ENCODE results near the gene RASGRP1. TPM values are rescaled to one million over a fixed set of nuclear protein-coding genes. Genes with fewer than 3 reads are reported as not detected.

The RASGRP1 gene
- total RNA-seq, 2 experiments from 2014 or later, result 66.6 to 69.7 TPM

DNA sequence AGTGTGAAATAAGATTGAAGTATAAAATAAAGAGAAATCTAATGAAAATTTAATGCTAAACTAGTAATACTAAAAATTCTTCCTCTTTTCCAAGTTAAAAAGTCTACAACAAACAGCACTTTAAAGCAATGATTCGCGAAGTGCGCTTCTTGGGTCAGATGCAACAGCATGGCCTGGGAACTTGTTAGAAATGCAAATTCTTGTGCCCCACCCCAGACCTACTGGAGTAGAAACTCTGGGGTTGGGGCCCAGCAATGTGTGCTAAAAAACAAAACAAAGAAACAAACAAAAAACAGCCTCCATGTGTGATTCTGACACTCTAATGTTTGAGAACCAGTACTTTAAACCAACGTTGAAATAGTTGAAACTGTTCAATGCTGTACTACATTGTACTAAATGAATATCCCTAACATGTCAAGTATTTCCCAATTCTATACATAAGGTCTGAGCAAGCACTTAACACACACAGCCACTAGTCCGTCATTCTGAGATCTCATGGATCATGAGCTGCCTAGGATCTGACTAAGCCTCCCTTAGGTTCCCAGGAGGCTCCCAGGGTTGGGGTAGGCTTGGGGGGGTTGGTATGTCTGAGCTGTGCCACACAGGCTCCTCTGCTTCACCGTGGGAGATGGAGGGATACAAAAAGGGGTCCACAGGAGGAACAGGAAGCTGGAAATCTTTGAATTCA is 6.1 kb downstream of the RASGRP1 start:
- Histone ChIP-seq H3K27me3 (ENCODE audit: control insufficient read depth in 1 of 2, insufficient read depth in 2 of 2, low read length in 2 of 2) (no peaks in the 10 kb centered on the region), H3K4me3 (ENCODE audit: low read length) (peak overlapping the region; percentile 34), H3K36me3 (ENCODE audit: insufficient read depth, low read length) (peaks cover 70% of the 10 kb centered on the region), H3K4me1 (ENCODE audit: insufficient read depth, low read length) (peaks cover 84% of the 10 kb centered on the region), H3K27ac (ENCODE audit: low read depth in 1 of 2, low read length in 2 of 2) (peak overlapping the region; percentile 51 to 64), H3K9me3 (ENCODE audit: control insufficient read depth in 1 of 2, insufficient read depth in 1 of 2, low read length in 2 of 2) (no peaks in the 10 kb centered on the region)
- peaks cover 100% of the 10 kb centered on the region for H3K4me1 Mint-ChIP-seq (ENCODE audit: low read depth)
- CTCF ChIA-PET, result interaction anchor here (7.3 kb wide), 1 partner anchor 129 kb away, joined by 247 read pairs; no protein-coding TSS in a partner anchor
- no peak for ATAC-seq (ENCODE audit: poor library complexity)
- H3K9me3 Mint-ChIP-seq, result no peaks in the 10 kb centered on the region
- no peak for DNase-seq
- H3K4me3 Mint-ChIP-seq, result peak overlapping the region; percentile 78
- H3K27me3 Mint-ChIP-seq, result no peaks in the 10 kb centered on the region
- intact Hi-C loops (cut with DNase I, micrococcal nuclease), result loop anchor here in 1 of 2 experiments (5.0 kb wide), 1 partner anchor 41 kb away; no protein-coding TSS in a partner anchor
- POLR2A ChIA-PET, result interaction anchor here (0.8 to 9.3 kb wide), 6 partner anchors 20 to 131 kb away, joined by 3 to 277 read pairs (median 22); no protein-coding TSS in a partner anchor
- H3K36me3 Mint-ChIP-seq (ENCODE audit: low read depth), result peaks cover 99% of the 10 kb centered on the region
- TF ChIP-seq, protein P1, sequence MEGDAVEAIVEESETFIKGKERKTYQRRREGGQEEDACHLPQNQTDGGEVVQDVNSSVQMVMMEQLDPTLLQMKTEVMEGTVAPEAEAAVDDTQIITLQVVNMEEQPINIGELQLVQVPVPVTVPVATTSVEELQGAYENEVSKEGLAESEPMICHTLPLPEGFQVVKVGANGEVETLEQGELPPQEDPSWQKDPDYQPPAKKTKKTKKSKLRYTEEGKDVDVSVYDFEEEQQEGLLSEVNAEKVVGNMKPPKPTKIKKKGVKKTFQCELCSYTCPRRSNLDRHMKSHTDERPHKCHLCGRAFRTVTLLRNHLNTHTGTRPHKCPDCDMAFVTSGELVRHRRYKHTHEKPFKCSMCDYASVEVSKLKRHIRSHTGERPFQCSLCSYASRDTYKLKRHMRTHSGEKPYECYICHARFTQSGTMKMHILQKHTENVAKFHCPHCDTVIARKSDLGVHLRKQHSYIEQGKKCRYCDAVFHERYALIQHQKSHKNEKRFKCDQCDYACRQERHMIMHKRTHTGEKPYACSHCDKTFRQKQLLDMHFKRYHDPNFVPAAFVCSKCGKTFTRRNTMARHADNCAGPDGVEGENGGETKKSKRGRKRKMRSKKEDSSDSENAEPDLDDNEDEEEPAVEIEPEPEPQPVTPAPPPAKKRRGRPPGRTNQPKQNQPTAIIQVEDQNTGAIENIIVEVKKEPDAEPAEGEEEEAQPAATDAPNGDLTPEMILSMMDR (IDR thresholded peaks at IDR 0.05), result no peak
- peak overlapping the region; percentile 93 for H3K27ac Mint-ChIP-seq

- peaks cover 76% of the 10 kb centered on the region for H3K36me3 ChIP-seq (ENCODE audit: insufficient read depth, low read length)
- H3K36me3 Mint-ChIP-seq (ENCODE audit: low read depth), result peaks cover 99% of the 10 kb centered on the region
These were observed 6.7 kb downstream of the RASGRP1 start for GRCh38 chr15:38557921-38558320.

DNA sequence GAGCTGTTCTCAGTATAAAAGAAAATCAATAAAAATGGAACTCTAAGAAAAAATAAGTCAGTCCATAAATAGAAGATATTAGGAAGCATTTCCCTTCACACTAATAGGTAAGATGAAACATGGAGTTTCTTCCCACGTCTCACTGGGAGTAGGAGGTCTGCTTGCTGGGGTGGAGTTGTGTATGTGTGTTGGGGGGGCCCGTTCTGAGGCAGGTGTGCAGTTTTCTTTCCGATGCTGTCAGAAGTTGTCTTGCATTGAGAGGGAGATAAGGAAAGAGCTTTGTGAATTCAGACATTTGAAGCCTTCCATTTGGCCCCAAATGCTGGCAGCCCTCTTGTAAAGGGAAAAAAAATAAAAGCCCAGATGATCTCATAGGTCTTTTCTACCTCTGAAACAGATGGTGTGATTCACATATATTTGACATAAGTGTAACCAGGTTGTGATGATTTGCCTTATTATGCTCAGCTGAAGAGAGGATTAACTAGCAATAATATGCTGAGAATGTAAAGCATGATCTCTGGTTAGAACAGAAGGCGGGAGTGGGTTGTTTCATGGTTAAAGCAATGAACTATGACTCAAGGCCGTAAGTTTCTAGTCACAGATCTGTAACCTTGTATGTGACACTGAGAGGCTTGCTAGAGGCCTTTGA is 8.8 kb downstream of the RASGRP1 start:
- Histone ChIP-seq H3K27me3 (ENCODE audit: control insufficient read depth in 1 of 2, insufficient read depth in 2 of 2, low read length in 2 of 2) (no peaks in the 10 kb centered on the region), H3K36me3 (ENCODE audit: insufficient read depth, low read length) (peaks cover 77% of the 10 kb centered on the region), H3K9me3 (ENCODE audit: control insufficient read depth in 1 of 2, insufficient read depth in 1 of 2, low read length in 2 of 2) (no peaks in the 10 kb centered on the region), H3K4me3 (ENCODE audit: low read length) (peak overlapping the region; percentile 10), H3K27ac (ENCODE audit: low read depth in 1 of 2, low read length in 2 of 2) (peak overlapping the region; percentile 51), H3K4me1 (ENCODE audit: insufficient read depth, low read length) (peaks cover 78% of the 10 kb centered on the region)
- H3K4me1 Mint-ChIP-seq (ENCODE audit: low read depth), result peaks cover 98% of the 10 kb centered on the region
- ChIA-PET POLR2A (interaction anchor here (1.7 to 3.3 kb wide), 4 partner anchors 8 to 130 kb away, joined by 5 to 12 read pairs (median 7); partner anchors contain the start of gene RASGRP1), CTCF (interaction anchor here (0.5 to 2.7 kb wide), 6 partner anchors 8 to 144 kb away, joined by 3 to 9 read pairs (median 4); no protein-coding TSS in a partner anchor)
- peaks cover 93% of the 10 kb centered on the region for H3K36me3 Mint-ChIP-seq (ENCODE audit: low read depth)
- no peaks in the 10 kb centered on the region for H3K27me3 Mint-ChIP-seq
- peak overlapping the region; percentile 78 for H3K4me3 Mint-ChIP-seq
- no peaks in the 10 kb centered on the region for H3K9me3 Mint-ChIP-seq
- TF ChIP-seq, protein P1 (IDR thresholded peaks at IDR 0.05), result no peak
- peak overlapping the region; percentile 93 for H3K27ac Mint-ChIP-seq
- ATAC-seq (ENCODE audit: poor library complexity) (peak; percentile 24), DNase-seq (peak in 1 of 14 experiments; percentile 39)
- intact Hi-C loops (cut with DNase I, micrococcal nuclease), result loop anchor here in 1 of 2 experiments (5.0 kb wide), 1 partner anchor 39 kb away; no protein-coding TSS in a partner anchor

More at GRCh38 chr15:38557921-38558320, 6.7 kb downstream of the RASGRP1 start:
- TF ChIP-seq, protein P1 (IDR thresholded peaks at IDR 0.05), result no peak
- intact Hi-C loops (cut with DNase I, micrococcal nuclease), result loop anchor here in 1 of 2 experiments (5.0 kb wide), 1 partner anchor 41 kb away; no protein-coding TSS in a partner anchor
- H3K27ac Mint-ChIP-seq, result peak overlapping the region; percentile 93
- no peaks in the 10 kb centered on the region for H3K27me3 ChIP-seq (ENCODE audit: control insufficient read depth in 1 of 2, insufficient read depth in 2 of 2, low read length in 2 of 2)
- no peaks in the 10 kb centered on the region for H3K9me3 Mint-ChIP-seq
- H3K27ac ChIP-seq (ENCODE audit: low read depth in 1 of 2, low read length in 2 of 2), result peak overlapping the region; percentile 51 to 64
- DNase-seq (peak in 6 of 14 experiments; percentile 20 to 78 (median 45)), ATAC-seq (ENCODE audit: poor library complexity) (peak; percentile 30)
- H3K4me3 Mint-ChIP-seq, result peak overlapping the region; percentile 78
- no peaks in the 10 kb centered on the region for H3K9me3 ChIP-seq (ENCODE audit: control insufficient read depth in 1 of 2, insufficient read depth in 1 of 2, low read length in 2 of 2)
- H3K4me1 Mint-ChIP-seq (ENCODE audit: low read depth), result peaks cover 100% of the 10 kb centered on the region
- H3K27me3 Mint-ChIP-seq, result no peaks in the 10 kb centered on the region
- H3K4me3 ChIP-seq (ENCODE audit: low read length), result peak overlapping the region; percentile 34
- CTCF ChIA-PET, result interaction anchor here (0.5 to 1.2 kb wide), 2 partner anchors 126 to 1017 kb away, joined by 3 read pairs; no protein-coding TSS in a partner anchor
- POLR2A ChIA-PET, result interaction anchor here (0.9 to 1.0 kb wide), 2 partner anchors 126 to 133 kb away, joined by 3 to 5 read pairs; no protein-coding TSS in a partner anchor
- H3K4me1 ChIP-seq (ENCODE audit: insufficient read depth, low read length), result peaks cover 90% of the 10 kb centered on the region
